Fibroblast of skin of scalp (primary cell): ENCODE measurements around the gene DHRS7C. TPM values are rescaled to one million over a fixed set of nuclear protein-coding genes. Genes with fewer than 3 reads are reported as not detected.

Experiments used
- DNase-seq: peaks from one replicate; pipeline ENCODE4 v3.0.0-alpha.2; 2013
- polyA plus RNA-seq, 2 experiments: library from polyadenylated mRNA; unstranded; fragments of 120-200 nt; gene quantifications; one replicate each; pipeline ENCODE4 v1.2.1, GENCODE V29; 2013; ENCODE audit not compliant: insufficient read length in 2 of 2

DHRS7C gene, protein sequence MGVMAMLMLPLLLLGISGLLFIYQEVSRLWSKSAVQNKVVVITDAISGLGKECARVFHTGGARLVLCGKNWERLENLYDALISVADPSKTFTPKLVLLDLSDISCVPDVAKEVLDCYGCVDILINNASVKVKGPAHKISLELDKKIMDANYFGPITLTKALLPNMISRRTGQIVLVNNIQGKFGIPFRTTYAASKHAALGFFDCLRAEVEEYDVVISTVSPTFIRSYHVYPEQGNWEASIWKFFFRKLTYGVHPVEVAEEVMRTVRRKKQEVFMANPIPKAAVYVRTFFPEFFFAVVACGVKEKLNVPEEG
- 0.46 TPM for polyA plus RNA-seq (2013, experiment 1 of 2; ENCODE audit: insufficient read length)
- 3.1 TPM for polyA plus RNA-seq (2013, experiment 2 of 2; ENCODE audit: insufficient read length)

- DNase-seq: no peak
Measured at GRCh38 chr17:9790889-9791876, at the start of gene DHRS7C. Gene DHRS7C (minus strand): TSS chr17:9791592. CDS start chr17:9791284, 308 bp downstream.

DNA sequence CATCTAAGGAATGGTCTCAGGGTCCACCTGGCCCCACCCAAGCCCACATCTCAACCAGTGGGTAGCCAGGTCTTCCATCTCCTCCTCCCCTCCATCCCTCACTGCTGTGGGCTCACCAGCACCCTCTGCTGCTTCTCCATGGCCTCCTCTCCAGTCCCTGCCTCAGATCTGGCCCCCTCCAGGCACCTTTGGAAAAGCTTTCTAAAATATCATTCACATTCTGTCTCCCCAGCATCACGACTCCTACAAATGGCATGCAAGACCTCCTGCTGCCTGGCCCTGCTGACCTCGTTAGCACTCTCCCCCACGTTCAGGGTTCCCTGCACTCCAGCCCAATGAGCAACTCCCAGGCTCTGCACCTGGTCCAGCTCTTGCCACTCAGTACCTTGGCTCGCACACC lies 48.0 kb upstream of the DHRS7C start:
- DNase-seq: peak; percentile 45

GRCh38 chr17:9837551-9838471 lies 46.4 kb upstream of the DHRS7C start:
- DNase-seq: peak; percentile 90

GRCh38 chr17:9833922-9834321 lies 42.5 kb upstream of the DHRS7C start:
- DNase-seq: no peak

GRCh38 chr17:9830711-9831110 lies 39.3 kb upstream of the DHRS7C start:
- DNase-seq: no peak

GRCh38 chr17:9829343-9829742 lies 38.0 kb upstream of the DHRS7C start:
- no peak for DNase-seq

DNA sequence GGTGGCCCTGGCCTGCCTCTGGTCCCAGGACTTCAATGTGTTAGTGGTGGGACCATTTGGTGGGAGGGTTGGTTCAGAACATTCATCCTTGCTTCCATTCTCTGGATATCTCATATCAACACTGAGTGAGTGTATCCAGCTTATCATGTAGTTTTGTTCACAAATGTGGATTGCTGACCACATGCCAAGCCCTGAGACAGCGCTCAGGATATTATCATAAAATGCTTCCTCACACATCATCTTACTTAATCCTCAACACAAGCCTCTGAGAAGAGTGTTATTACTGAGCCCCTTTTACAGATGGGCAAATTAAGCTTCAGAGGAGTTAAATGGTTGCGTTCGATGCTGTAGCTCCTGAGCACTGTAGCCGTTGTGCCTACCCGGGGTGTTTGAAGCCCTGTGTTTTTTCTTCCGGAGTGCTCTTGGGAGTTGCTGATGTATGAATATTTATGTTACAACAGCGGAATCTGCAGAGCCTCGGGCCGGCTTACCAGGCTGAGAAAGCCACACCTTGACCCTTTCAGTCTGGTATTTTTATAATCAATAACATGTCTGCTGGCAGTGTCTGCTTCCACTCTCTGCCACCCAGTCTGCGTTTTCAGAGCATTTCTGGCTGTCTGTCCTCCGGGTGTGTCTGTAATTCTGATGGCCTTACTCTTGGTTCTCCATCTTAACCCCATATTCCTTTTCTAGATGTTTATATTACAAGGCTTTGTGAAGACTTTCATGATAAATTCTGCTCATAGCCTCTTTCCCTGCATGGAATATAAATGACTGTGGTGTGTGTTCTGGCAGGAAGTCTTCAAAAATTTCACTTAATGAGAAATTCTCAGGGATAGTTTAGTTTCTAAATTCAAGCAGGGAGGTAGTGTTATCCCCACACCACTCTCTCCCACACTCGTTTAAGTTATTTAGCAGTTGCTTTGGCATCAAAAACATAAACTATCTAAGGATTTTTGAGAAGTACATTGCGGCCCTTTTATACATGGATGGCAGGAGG lies 37.2 kb upstream of the DHRS7C start:
- peak; percentile 8 for DNase-seq

- no peak for DNase-seq
Measured at GRCh38 chr17:9825641-9826150, 34.3 kb upstream of the DHRS7C start, which contains the start of gene GLP2R. Gene GLP2R (plus strand): TSS chr17:9825924. CDS start chr17:9826064, 140 bp downstream.

- no peak for DNase-seq
Measured at GRCh38 chr17:9824797-9825338, 33.5 kb upstream of the DHRS7C start.

DNA sequence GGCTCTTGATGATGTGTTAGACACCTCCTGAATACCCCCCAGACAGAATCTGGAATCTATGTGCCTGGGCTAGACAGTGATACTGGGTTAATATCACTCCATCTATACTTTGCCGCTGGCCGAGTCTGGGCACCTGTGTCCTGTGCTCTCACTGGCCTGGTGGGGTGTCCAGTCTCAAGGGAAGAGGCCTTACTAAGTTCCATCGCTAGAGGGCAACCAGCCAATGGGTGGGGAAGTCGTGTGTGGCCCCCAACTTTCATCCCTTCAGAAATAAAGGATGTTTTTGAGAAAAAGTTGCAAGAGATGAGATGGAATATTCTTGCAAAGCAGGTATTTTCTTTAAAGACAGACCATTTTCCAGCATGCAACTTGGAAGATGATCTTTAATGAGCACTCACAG lies 32.7 kb upstream of the DHRS7C start:
- DNase-seq: no peak

DNA sequence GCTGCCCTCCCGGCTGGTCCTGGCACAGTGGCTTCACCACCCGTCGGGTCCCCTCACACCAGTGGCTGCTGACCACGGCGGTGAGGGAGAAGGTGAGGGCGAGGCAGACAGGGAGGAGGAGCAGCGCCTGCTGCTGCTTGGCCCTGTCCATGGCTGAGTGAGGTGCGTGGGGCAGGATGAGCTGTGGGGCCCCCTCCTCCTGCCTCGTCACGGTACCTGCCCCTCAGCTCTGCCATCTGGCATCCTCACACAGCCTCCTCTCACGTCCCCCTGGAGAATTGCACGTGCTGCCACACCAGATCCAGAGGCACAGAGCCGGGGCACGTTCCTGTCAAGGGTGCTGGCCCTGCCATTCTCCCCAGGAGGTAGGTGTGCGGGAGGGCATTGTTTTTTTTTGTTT lies 30.5 kb upstream of the DHRS7C start, which contains the start of gene GSG1L2:
TSS of gene GSG1L2 (minus strand) at position 159 of the 400 bp plus-strand sequence. CDS start at position 151, 8 bp downstream.
- no peak for DNase-seq

DNA sequence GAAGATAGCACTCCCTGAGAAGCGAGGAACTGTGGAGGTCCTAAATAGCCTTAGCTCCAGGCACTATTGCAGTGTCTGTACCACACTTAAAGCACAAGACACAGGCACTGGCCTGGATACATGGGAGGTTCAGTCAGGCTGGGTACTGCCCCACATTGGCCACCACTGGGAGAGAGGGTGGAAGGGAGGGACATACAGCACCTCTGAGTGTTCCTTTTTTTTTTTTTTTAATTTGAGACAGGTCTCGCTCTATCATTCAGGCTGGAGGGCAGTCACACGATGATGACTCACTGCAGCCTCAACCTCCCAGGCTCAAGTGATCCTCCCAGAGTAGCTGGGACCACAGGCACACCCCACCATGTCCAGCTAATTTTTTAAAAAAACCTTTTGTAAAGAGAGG lies 29.1 kb upstream of the DHRS7C start:
- no peak for DNase-seq

- no peak for DNase-seq
Measured at GRCh38 chr17:9818760-9819159, 27.4 kb upstream of the DHRS7C start.

GRCh38 chr17:9817086-9817485 lies 25.7 kb upstream of the DHRS7C start:
- no peak for DNase-seq

DNA sequence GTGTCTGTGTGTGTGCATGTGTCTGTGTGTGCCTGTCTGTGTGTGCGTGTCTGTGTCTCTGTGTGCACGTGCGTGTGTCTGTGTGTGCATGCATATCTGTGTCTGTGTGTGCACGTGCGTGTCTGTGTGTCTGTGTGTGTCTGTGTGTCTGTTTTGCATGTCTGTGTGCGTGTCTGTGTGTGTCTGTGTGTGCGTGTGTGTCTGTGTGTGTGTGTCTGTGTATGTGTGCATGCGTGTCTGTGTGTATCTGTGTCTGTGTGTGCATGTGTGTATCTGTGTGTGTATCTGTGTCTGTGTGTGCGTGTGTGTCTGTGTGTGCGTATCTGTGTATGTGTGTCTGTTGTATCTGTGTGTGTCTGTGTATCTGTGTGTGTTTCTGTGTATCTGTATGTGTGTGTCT lies 25.1 kb upstream of the DHRS7C start:
- no peak for DNase-seq

DNA sequence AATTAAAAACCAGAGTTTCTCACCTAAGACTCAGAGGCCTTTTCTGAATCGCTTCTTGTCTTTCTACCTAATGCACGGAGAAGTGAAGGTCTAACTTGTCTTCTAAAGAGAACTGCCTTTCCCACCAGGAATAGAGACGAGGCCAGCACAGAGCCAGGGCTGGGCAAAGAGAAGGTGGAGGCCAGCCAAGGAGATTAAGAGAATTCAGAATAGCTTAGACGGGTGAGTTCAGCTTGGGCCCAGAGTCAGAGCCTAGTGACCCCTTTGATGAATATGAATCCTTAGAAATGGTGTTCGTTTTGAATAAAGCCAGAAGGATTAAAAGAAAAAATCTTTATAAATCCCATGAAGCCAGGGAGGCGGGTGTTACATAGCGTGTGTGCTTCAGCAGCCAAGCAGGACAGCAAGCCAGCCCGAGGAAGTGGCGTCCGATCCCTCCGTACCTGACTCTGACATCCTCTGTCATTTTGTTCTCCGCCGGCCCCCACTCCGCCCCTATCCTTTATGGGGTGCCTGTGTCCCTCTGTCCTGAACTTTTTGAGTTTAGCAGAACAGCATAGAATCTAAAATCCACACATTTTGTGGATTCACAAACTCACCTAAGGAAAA lies 23.0 kb upstream of the DHRS7C start:
- DNase-seq: no peak

GRCh38 chr17:9813166-9813565 lies 21.8 kb upstream of the DHRS7C start:
- no peak for DNase-seq

GRCh38 chr17:9811537-9811936 lies 20.1 kb upstream of the DHRS7C start:
- DNase-seq: no peak

GRCh38 chr17:9811086-9811485 lies 19.7 kb upstream of the DHRS7C start:
- DNase-seq: no peak
